Colonic mucosa (tissue), 4 donors: Measurements from ENCODE around the gene GPC5. TPM values are rescaled to one million over a fixed set of nuclear protein-coding genes. Genes with fewer than 3 reads are reported as not detected.

Source experiments
- DNase-seq: peaks from one replicate; pipeline ENCODE4 v3.0.0-alpha.2; 2020
- H3K27ac ChIP-seq: fragments of 200-600 bp; one replicate; pipeline ENCODE4 v1.8.0; 2021
- H3K27me3 ChIP-seq: fragments of 200-600 bp; one replicate; pipeline ENCODE4 v1.8.0; 2021
- H3K36me3 ChIP-seq: fragments of 200-600 bp; one replicate; pipeline ENCODE4 v1.8.0; 2021
- H3K4me1 ChIP-seq: fragments of 200-600 bp; one replicate; pipeline ENCODE4 v1.8.0; 2021; ENCODE audit warnings: mild to moderate bottlenecking
- H3K4me3 ChIP-seq: fragments of 200-600 bp; one replicate; pipeline ENCODE4 v1.8.0; 2021
- H3K9ac ChIP-seq, 2 donors: one replicate each; pipeline ENCODE4 v1.7.0; 2013; ENCODE audit warnings: control low read depth in 2 of 2, low read depth in 2 of 2, low read length in 2 of 2
- H3K9me3 ChIP-seq: fragments of 200-600 bp; one replicate; pipeline ENCODE4 v1.8.0; 2021
- intact Hi-C: fragments of 100-400 bp; cut with DNase I; formaldehyde crosslinking; loops from one replicate; pipeline ENCODE4 v1.14.1; 2022
- total RNA-seq, 2 donors: library from RNA; stranded (reverse); fragmentation: NEBNext Ultra II Directional in 1 of 2; extraction: Animal tissue kit (Norgen Biotek cat#: 25700) in 1 of 2; gene quantifications; one replicate each; pipeline ENCODE4 v1.2.1, GENCODE V29; 2021
- TF ChIP-seq, protein P1 (sequence below): fragments of 200-600 bp; IDR thresholded peaks from one replicate; pipeline ENCODE4 v1.8.0; 2022; ENCODE audit warnings: antibody characterized with exemption, mild to moderate bottlenecking
- donor health status: healthy.
- donor health status: DM: no; HTN: no; CAD: no.
- donor health status: DM: no; HTN: no; CAD: no.

The GPC5 gene
- total RNA-seq, 2 donors from 2014 or later: 0.42 TPM; not detected in 1

DNA sequence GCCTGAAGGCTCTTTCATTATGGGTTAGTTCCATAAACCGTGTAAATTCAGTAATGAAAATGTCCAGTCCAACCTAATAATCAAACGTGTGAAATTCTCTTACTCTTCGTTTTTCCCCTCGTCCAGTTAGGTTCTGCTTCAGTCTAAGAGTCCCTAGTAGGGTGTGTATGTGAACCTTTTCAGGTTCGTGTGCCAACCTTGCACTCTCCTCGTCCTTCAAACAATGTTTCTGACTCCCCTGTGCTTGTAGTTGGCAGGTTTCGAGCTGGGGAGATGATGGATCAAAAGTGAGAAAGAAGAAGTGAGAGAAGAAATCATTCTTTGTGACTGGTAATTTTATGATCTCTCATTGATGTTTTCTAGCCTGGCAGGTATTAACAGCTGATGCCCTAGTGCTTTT lies 366.1 kb downstream of the GPC5 start:
- no peaks in the 10 kb centered on the region for H3K36me3 ChIP-seq
- H3K4me3 ChIP-seq: no peak overlapping the region
- H3K9me3 ChIP-seq: no peaks in the 10 kb centered on the region
- H3K9ac ChIP-seq: no peak overlapping the region
- no peaks in the 10 kb centered on the region for H3K4me1 ChIP-seq
- intact Hi-C loops: no loop called here
- no peak for DNase-seq
- TF ChIP-seq, protein P1, sequence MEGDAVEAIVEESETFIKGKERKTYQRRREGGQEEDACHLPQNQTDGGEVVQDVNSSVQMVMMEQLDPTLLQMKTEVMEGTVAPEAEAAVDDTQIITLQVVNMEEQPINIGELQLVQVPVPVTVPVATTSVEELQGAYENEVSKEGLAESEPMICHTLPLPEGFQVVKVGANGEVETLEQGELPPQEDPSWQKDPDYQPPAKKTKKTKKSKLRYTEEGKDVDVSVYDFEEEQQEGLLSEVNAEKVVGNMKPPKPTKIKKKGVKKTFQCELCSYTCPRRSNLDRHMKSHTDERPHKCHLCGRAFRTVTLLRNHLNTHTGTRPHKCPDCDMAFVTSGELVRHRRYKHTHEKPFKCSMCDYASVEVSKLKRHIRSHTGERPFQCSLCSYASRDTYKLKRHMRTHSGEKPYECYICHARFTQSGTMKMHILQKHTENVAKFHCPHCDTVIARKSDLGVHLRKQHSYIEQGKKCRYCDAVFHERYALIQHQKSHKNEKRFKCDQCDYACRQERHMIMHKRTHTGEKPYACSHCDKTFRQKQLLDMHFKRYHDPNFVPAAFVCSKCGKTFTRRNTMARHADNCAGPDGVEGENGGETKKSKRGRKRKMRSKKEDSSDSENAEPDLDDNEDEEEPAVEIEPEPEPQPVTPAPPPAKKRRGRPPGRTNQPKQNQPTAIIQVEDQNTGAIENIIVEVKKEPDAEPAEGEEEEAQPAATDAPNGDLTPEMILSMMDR: no peak
- no peak overlapping the region for H3K27ac ChIP-seq
- H3K27me3 ChIP-seq: no peaks in the 10 kb centered on the region

DNA sequence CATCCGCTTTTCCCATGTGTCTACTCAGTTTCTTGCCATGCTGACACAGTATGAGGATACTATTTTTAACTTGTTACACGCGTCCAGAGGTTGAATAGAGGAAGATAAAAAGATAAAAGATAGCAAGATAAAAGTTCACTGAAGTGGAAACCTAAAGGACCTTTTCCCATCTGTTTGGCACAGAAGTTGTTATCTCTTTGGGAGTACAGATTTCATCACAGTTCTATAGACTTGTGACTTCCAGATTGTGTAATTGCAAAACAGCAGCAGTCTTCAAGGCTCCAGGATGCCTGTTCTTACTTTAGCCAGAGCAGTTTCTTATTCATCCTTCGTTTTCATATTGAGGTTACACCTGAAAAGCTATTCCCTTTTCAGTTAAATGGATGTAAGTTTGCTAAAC lies 369.2 kb downstream of the GPC5 start:
- Histone ChIP-seq H3K27ac (no peak overlapping the region), H3K9ac (no peak overlapping the region), H3K9me3 (no peaks in the 10 kb centered on the region), H3K4me3 (no peak overlapping the region), H3K27me3 (no peaks in the 10 kb centered on the region), H3K4me1 (no peaks in the 10 kb centered on the region), H3K36me3 (no peaks in the 10 kb centered on the region)
- TF ChIP-seq, protein P1: no peak
- DNase-seq: no peak
- intact Hi-C loops: no loop called here

DNA sequence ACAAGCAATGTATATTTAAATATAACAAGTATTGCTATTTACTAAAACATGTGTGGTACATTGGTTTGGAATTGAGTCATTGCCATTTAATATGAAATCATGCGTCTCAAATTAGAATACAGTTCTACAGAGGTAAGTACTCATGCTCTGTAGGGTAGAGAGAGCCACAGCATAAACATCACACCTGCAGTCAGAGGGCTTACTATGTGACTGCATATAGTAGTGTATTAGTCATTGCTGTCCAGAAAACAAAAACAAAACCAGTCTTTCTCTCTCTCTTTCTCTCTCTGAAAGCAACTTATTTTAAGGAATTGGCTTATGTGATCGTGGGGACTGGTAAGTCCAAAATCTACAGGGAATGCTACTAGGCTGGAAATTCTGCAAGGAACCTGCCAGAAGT lies 370.3 kb downstream of the GPC5 start:
- H3K9ac ChIP-seq: no peak overlapping the region
- H3K9me3 ChIP-seq: no peaks in the 10 kb centered on the region
- no peaks in the 10 kb centered on the region for H3K27me3 ChIP-seq
- TF ChIP-seq, protein P1: no peak
- no peak for DNase-seq
- no peak overlapping the region for H3K4me3 ChIP-seq
- no peaks in the 10 kb centered on the region for H3K4me1 ChIP-seq
- intact Hi-C loops: no loop called here
- no peak overlapping the region for H3K27ac ChIP-seq
- H3K36me3 ChIP-seq: no peaks in the 10 kb centered on the region

DNA sequence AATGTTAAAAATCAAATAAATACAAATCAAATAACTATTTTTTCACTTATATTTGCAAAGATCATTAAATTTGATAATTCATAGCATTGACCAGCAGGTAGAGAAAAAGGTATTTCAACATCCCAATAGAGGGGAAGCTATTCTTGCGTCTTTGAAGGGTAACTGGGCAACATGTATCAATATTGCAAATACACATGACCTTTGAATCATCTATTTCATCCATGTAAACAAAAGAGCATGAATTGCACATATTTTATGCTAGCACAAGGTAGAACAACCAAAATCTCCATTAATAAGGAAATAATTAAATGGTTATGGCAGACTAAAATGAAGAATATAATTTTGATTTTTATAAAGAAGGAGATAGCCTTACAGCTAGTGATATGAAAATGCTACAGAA lies 372.8 kb downstream of the GPC5 start:
- no peak overlapping the region for H3K4me3 ChIP-seq
- DNase-seq: no peak
- H3K4me1 ChIP-seq: no peaks in the 10 kb centered on the region
- H3K36me3 ChIP-seq: no peaks in the 10 kb centered on the region
- no peak overlapping the region for H3K9ac ChIP-seq
- no peaks in the 10 kb centered on the region for H3K9me3 ChIP-seq
- intact Hi-C loops: no loop called here
- TF ChIP-seq, protein P1: no peak
- no peaks in the 10 kb centered on the region for H3K27me3 ChIP-seq
- H3K27ac ChIP-seq: no peak overlapping the region

DNA sequence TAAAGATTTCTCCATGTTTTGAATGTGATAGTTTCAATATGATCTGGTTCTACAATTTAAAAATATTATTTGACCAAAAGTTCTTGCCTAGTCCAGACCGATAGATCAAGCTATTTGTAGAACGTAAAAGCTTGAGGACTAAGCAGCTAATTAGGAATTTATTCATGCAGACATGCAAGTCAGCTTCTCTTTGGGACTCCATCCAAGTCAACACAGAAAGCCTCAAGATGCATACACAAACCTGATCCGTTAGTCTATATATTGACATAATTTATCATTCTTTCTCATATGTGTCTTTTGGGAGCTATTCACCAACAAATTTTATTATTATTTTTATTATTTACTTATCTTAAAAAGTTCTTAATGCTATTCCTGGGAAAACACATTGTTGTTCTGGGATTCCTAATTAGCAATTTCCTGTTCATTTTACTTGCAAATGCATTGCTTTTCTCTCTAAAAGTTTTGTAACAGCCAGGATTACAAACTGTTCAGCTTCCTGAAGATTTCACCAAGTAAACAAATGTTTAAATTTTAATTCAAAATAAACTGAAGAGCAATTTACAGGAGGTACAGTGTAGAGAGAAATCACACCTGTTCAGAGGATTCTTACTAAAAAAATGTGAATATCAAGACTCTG lies 375.3 kb downstream of the GPC5 start:
- H3K9ac ChIP-seq: no peak overlapping the region
- no peaks in the 10 kb centered on the region for H3K36me3 ChIP-seq
- no peaks in the 10 kb centered on the region for H3K27me3 ChIP-seq
- H3K4me1 ChIP-seq: no peaks in the 10 kb centered on the region
- H3K27ac ChIP-seq: no peak overlapping the region
- H3K4me3 ChIP-seq: no peak overlapping the region
- intact Hi-C loops: no loop called here
- no peak for DNase-seq
- H3K9me3 ChIP-seq: no peaks in the 10 kb centered on the region
- TF ChIP-seq, protein P1: no peak
